GM04503 (cell line): ENCODE data around the gene MBOAT1.

Source experiments
- DNase-seq: peaks from one replicate; pipeline ENCODE4 v3.0.0-alpha.2; 2012; ENCODE audit warnings: low read depth

The MBOAT1 gene

DNA sequence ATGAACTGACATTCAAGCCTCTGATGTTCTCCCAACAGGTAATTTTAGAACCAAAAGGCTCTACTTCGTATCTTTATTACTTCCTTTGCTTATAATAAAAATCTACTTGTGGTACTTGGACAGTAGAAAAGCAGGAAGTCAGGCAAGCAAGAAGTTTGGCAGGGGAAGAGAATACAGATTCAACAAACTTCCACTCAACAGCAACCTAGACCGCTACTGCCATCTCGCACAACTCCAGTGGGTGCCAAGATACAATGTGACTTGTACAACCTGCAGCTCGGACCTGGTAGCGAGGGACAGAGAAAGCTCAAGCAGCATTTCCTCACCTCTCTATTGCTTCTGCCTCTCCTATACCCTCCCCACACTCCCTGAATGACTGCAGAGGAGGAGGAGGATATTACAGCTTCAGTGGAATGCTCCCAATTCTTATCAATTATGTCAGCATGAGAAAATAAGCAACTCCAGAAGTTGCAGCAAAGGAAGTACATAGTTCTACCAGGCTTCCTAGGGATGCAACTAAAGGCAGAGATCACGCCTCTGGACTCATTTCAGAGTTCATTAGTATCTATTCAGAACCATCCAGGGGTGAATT is 76.5 kb downstream of the MBOAT1 start:
- DNase-seq: no peak

DNA sequence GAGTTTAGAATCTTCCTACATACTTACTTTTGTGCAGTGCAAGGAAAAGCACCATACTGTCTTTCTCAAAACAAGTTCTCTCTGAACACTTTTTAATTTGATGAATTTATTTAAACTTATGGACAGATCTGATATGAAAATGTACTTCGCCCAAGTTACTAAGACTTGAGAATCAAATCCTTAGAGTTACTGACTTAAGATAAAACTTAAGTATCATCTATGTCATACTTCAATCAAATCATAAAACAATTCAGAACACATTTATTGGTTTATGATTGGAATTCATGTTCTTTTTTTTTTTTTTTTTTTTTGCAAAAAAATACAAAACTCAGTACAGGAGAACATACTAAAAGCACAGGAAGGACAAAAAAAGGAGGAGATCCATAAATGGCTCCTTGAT is 77.7 kb downstream of the MBOAT1 start:
- no peak for DNase-seq

DNA sequence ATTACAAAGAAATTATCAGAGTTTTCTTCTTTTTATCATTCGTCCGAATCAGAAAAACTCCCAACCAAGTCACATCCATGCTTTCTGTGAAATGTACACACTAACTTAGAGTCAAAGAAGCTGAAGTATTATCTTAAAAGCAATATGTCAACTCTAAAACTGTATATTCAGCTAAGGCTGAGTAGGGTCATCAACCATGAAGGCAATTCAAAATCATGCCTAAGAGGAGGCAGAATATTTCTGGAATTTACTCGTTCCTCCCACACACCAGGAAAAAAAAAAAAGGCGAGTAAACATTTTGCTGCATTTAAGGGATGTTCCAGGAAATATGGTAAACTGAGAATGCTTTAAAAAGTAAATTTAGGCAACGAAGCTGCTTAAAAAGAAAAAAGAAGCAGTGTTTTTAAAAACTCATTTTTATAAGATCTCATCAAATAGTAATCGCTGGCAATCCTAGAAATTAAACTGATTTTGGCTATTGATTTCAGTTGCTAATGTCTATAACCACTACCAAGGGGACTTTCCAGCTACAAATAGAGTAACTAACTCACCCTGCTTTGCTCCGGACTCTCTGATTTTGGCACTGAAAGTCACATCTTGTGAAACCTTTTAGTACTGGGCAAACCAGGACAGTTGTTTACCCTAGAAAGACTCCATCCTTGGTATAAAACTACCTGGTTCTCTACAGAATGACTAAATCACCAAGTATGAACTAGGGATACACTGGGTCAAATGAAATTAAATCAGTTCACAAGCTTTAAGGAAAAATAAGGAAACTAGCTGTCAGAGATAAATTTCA is 82.8 kb downstream of the MBOAT1 start:
- no peak for DNase-seq

DNA sequence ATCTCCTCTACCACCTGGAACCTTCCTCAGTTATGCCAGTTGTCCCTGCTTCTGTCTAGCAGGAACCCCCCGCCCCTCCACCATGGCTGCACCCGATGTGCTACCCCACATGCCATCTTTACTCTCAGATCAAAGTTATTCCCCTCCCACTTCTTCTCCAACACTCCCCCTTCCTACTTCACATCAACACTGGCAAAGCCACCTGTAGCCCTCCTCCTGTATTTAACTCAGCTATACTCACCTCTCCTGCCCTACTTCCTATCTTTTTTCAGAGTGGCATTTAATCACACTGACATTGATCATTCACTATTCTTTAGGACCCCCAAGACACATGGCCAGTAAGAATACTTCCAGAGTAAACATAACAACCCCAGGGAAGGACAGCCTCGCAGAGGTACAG is 84.3 kb downstream of the MBOAT1 start:
- DNase-seq: no peak

DNA sequence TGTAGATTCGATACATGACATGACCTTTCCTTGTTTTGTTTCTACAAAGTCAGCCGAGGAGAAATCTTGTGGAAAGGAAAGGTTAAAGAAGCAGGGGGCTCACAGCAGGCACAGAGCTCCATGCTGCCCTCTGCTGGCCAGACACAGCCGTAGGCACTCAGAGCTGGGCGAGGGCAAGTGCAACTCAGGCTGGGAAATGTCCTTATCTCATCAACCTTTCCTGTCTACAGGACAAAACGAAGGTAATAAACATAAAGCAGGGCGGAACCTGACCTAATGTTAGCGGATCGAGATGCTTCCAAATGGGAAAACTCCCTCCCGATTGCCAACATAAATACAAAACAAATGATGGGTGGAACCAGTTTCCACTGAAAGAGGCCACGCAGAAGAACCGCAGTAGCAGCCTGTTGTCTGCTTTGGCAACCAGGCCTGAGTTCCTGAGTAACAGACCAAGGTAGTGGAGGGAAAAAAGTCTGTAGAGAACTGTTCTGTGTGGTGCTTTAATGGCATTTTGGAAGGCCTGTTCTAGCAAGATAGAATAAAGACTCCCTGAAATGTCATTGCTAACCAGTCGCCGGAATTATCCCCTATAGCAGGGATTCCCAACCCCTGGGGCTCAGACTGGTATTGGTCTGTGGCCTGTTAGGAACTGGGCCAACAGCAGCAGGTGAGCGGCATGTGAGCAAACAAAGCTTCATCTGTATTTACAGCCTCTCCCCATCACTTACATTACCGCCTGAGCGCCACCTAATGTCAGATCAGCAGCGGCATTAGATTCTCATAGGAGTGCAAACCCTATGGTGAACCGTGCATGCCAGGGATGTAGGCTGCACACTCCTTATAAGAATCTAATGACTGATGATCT is 85.2 kb downstream of the MBOAT1 start:
- no peak for DNase-seq

DNA sequence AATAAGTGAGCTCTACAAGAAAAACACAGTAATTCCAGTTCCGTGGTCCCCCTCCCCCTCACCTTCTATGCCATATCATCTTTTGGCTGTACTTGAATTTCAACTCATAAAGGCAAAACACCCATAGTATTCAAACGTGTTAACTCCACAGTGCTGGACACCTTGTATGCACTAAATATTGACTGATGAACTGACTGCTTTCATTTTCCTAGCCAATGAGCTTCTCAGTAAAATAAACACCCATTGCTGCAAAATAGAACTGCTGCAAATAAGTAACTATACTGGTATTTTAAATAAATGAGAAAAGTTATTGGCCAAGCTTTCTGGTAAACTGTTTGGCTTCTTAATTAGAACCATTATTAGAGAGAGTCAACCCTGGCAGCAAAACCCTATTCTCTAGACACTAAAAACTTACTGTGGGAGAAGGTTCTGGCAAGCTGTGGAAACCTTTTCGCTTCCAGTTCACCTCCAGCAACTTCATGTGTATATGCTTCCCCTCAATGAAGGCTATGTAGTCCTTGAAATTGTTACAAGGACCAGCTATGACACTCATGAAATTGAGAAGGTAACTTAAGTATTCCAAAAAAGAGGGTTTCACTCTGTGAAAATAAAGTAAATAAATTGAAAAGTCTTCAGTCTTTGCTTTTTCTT is 86.0 kb downstream of the MBOAT1 start:
- DNase-seq: no peak

DNA sequence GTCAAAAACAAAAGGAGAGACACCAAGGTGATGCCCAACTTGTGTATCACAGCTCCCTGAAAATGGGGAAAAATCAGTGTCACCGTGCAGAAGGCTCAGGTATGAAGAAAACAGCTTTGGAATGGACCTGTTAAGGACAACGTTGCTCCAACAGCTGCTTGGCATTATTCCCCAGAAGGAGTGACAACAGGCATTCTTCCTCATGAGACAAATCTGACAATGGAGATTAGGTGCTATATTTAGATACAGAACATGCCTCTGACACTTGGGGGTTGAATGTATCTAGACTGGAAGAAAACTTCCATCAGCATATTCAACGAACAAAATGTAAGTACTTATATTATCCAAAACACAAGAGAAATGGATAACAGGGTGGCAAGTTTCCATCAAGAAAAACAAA is 87.7 kb downstream of the MBOAT1 start:
- DNase-seq: no peak

DNA sequence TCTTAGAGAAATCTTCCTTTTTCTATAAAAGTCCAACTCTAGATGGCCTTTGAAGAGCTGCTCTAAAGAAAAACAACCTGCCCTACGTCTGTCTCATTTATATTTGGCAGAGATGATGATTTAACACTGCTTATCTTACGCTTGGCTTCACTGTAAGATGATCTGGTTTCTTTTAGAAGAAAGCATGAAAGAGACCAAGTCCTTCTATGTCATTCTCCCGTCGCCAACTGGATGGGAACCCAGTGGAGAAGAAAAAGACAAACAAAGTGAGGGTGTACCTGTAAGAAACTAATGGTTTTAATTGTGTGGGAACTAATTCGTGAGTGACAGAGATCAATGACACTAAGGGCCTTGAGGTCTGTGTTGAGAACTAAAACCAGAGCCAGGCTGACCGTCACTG is 92.8 kb downstream of the MBOAT1 start:
- no peak for DNase-seq

DNA sequence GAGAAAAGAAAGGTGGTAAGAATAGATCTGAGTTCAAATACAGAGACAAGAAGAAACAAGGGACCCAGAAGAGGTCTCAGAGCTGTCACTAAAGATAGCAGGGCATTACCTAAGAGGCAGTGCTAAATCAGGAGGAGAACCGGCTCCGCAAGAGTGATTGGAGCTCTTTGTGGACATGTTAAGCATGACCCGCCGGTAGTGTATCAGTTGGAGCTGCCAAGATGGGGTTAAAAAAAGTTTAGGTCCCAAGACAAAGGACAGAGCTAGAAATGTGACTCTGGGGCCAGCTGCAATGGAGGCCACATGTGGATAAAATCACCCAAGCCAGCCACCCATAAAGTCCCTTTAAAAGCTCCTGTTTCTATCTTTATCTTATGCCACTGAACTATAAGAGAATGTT is 93.4 kb downstream of the MBOAT1 start:
- no peak for DNase-seq

DNA sequence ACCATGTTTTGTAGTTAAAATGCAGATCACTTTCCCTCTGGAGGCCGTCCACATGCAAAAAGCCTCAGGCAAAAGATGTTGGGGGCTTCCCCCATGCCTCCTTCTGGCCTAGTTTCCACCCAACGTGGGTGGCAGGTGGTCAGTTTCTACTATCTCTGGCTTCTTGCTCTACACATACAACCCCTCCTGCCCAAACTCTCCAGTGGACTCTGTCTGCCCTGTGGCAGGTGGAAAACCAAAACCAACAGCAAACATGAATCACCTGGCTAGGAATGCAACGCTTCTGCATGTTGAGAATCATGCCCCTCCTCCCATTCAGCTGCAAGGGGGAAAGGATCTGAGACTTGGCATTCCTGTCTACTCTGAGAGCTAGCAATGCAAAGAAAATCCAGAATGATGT is 94.8 kb downstream of the MBOAT1 start:
- no peak for DNase-seq

DNA sequence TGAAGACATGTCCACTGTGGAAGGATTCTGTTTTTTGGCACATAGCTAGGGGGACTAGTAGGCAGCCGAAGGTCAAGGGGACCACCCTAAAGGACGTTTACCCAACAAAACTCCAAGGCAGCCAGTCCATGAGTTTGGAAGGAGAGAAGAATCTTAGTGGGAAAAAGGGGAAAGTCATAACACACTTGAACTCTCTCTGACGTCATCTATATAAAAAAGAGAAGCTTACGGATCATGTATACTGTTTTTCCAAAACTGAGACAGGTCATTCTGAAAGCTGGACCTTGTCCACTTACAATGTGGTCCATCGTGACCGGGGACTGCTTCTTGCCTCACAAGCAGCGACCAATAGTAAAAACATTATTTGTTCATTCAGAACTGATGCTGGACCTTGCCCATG is 95.5 kb downstream of the MBOAT1 start:
- no peak for DNase-seq

DNA sequence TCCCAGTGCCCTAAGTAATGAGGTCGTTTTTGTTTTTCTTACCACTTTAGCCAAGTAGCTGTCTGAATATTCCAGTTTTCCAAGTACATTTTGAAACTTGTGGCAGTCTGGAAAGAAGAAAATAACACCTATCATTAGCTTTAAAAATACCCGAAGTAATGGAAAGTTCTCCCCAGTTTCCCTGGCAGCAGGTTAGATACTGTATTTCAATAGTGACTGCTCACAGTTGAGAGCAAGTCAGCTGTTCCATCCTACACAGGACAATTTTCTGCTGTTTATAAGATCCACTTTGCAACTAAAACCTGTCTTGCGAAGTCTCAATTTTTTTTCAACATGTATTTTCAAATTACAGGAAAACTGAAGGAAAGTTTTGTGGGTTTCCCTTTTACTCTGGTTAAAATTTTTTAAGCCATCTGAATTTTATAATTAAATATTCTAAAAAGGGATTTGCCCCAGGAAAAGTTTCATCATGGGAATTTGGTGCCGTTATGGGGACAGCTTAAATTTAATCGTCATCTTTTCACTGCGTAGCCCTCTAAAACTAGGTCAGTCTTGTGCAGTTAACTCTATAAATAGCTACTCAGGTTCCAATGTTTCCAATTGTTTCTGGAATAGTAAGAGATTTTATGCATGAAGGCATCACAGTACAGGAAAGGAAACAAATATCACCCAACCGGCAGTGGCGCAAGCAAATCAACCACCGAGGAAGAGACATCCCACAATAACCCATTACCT is 96.9 kb downstream of the MBOAT1 start:
- DNase-seq: no peak

DNA sequence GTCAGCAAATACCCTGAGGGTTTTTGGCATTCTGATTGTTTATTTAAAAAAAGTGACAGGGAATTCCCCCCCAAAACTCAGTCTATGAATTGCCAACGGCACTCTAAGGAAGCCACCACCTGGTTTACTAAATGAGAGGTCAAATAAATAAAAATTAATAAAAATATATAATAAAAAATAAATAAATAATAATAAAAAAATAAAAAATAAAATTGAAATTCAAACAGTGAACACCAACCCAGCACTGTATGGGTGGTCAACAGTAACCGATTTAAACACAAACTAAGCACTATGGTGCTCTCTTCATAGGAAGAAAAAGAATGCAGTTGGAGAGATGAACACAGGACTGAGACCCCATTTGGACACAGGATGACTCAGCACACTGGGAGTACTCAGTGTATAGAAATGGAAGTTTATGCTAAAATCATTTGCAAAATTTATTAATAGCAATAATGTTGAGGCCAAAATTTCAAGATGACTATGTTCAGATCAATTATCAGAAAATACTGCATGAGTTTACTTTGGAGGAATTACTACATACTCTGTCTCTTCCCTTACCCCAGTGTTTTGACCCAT is 98.5 kb downstream of the MBOAT1 start:
- no peak for DNase-seq

DNA sequence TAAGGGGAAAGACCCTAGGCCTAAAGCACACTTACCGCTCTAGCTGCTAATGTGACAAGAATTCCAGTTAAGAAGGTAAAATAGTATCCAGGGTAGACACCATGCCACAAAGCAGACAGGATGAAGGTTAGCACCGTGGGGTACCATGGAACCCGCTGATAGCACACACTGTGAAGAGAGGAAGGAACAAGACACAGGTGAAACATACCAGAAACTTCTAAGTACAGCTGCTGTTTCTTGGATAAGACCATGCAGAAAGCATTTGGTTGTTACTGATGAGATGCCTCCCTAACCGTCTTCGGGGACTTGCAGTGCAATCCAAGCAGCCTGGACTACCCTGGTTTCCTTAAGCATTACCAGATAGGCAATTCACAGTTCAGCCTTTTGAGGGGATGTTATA is 99.4 kb downstream of the MBOAT1 start:
- no peak for DNase-seq

DNA sequence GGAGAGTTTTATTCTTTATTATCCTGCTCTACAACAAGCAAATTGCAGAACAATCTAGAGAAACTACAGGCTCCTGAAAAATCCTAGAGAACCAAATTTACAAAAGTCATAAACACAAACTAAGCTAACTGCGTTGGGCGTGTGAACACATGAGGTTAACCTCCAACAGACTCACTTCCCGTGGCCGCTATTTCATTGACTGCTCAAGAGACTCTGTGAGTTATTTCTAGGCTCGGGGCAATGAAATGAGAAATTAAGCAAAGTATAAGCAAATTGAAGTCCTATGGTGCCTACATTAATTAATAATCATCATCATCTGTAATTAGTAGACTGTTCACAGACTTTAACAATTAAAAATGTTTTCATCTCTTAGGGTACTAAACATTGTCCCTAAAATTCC is 100.0 kb downstream of the MBOAT1 start:
- DNase-seq: no peak

DNA sequence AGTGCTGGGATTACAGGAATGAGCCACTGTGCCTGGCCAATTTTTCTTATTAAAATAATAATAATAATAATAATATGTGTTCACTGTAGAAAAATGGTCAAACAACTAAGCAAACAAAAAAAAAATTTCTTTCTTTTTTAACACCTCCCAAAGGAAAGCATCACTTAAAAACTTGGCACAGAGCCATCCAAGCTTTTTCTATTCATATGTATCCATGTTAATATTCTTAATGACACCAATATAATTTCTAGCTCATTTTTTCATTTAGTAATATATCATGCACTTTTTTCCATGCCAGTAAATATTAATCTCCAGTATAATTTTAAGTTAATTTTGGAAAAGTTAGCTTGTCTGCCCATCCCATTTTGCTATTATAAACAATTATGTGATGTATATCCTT is 101.8 kb downstream of the MBOAT1 start:
- DNase-seq: no peak

DNA sequence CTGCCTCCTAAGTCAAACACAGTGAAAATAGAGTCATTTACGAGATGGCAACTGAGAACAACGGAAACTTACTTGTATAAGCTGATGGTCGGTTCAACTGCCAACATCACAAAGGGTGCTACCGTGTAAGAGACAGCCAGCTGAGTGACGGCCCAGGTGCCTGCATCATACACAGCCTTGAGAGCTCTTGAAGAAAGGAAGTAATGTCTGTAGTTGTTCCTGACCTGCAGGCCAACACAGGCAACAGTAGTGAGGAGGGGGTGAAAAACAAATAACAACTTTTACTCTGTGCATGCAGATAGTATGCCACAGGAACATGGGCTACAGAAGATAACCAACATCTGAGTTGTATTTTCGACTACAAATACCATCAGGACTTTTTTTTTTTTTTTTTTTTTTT is 102.7 kb downstream of the MBOAT1 start:
- no peak for DNase-seq

DNA sequence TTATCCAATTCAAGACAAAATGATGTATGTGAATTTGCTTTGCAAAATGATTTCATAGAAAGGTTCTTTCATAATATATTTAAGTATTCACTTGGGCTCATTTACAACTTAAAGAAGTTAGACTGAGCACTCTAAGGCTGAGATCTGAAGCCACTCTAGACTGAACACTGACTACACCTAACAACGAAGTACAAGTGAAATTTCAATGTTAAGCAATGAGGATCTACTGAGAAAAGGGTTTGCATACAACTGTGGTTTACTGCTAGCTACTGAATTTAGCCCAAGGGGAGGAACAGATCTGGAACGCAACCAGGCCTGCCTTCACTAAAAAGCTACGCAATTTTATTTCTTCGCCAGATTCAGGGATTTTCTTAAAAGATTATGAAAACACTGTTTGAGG is 106.4 kb downstream of the MBOAT1 start:
- DNase-seq: no peak

DNA sequence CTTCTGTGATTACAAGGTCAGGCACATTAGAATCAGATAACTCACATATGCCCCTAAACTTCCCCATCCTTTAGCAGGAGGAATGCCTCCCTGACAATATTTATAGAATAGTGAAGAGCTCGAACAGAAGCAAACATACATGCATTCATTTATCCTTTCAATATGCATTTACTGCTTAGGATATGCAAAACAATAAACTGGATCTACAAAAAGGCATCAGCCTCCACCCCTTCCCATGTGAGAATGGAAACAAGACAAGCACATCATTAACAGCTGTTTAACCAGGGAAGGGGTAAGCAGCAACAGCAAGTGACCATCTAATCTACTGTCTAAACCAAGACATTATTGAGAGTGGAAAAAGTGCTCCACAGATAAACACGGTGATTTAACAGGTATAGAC is 107.6 kb downstream of the MBOAT1 start:
- no peak for DNase-seq

DNA sequence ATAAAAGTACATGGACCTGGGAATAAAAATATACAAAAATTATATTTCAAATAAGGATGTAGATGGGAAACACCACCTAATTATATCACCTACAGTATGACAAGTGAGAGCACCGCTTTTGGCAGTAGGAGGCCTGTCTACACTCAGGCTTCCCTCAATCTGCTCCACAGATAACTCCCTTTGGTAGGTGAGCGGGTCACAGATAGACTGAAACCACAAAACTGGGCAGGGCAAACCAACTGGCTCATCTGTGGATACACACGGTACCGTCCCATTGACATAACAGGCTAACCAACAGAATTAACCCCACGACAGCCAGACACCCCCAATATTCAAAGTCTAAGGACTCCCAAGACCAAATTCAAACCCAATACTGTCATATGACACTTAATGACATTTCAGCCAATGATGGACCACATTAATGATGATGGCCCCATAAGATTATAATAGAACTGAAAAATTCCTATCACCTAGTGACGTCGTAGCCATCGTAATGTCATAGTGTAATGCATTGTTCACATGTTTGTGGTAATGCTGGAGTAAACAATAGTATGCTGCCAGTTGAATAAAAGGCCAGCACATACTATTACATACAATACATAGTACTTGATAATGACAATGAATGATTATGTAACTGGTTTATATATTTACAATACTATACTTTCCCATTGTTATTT is 109.7 kb downstream of the MBOAT1 start:
- no peak for DNase-seq

DNA sequence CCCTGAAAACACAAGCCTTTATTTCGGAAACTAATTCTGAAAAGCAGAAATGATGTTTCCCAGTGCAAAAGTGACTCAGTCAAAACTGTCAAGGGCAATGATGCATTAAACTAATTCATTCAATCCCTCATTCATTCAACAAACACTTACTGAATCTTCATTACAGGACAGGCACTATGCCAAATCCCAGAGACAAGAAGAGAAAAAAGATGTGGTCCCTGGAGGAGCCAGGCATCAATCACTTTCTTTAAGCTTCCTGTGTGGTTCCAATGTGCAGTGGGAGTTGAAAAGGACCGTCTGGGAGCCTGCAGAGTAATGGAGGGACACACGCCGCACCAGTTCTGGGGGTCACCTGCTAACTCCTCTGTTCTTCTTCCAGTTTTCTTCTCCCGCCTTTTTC is 113.1 kb downstream of the MBOAT1 start:
- no peak for DNase-seq
